ENCODE results near the gene CMIP. TPM values are rescaled to one million over a fixed set of nuclear protein-coding genes. Genes with fewer than 3 reads are reported as not detected.

The CMIP gene
- total RNA-seq, 1 donor from 2014 or later, result 72.7 TPM

- intact Hi-C loops (cut with DNase I), result no loop called here
- DNase-seq (ENCODE audit: low spot score), result no peak
- ATAC-seq, result no peak
These were observed 42.7 kb downstream of the CMIP start for GRCh38 chr16:81487301-81487720.

GRCh38 chr16:81488687-81489411 is 44.2 kb downstream of the CMIP start:
- intact Hi-C loops (cut with DNase I), result no loop called here
- no peak for DNase-seq (ENCODE audit: low spot score)
- ATAC-seq, result no peak

GRCh38 chr16:81489547-81490267 is 45.1 kb downstream of the CMIP start:
- intact Hi-C loops (cut with DNase I), result no loop called here
- DNase-seq (ENCODE audit: low spot score), result no peak
- no peak for ATAC-seq

GRCh38 chr16:81491541-81492188 is 47.1 kb downstream of the CMIP start:
- DNase-seq (ENCODE audit: low spot score) (no peak), ATAC-seq (no peak)
- intact Hi-C loops (cut with DNase I), result no loop called here

GRCh38 chr16:81492311-81492761 is 47.7 kb downstream of the CMIP start:
- intact Hi-C loops (cut with DNase I), result no loop called here
- ATAC-seq (no peak), DNase-seq (ENCODE audit: low spot score) (no peak)

GRCh38 chr16:81492965-81493754 is 48.6 kb downstream of the CMIP start:
- DNase-seq (ENCODE audit: low spot score), result no peak
- no peak for ATAC-seq
- intact Hi-C loops (cut with DNase I), result no loop called here

GRCh38 chr16:81493755-81494433 is 49.3 kb downstream of the CMIP start:
- DNase-seq (ENCODE audit: low spot score), result no peak
- ATAC-seq, result no peak

GRCh38 chr16:81494434-81494806 is 49.8 kb downstream of the CMIP start:
- intact Hi-C loops (cut with DNase I), result no loop called here
- no peak for DNase-seq (ENCODE audit: low spot score)
- ATAC-seq, result no peak

More at GRCh38 chr16:81493755-81494433, 49.3 kb downstream of the CMIP start:
- intact Hi-C loops (cut with DNase I), result no loop called here

GRCh38 chr16:81494888-81495287 is 50.3 kb downstream of the CMIP start:
- intact Hi-C loops (cut with DNase I), result no loop called here
- ATAC-seq (no peak), DNase-seq (ENCODE audit: low spot score) (no peak)

- intact Hi-C loops (cut with DNase I), result no loop called here
These were observed 51.0 kb downstream of the CMIP start for GRCh38 chr16:81495321-81496234.

GRCh38 chr16:81496321-81496720 is 51.7 kb downstream of the CMIP start:
- DNase-seq (ENCODE audit: low spot score) (no peak), ATAC-seq (no peak)
- intact Hi-C loops (cut with DNase I), result no loop called here

More at GRCh38 chr16:81495321-81496234, 51.0 kb downstream of the CMIP start:
- DNase-seq (ENCODE audit: low spot score) (no peak), ATAC-seq (no peak)

- DNase-seq (ENCODE audit: low spot score), result no peak
- intact Hi-C loops (cut with DNase I), result no loop called here
These were observed 52.1 kb downstream of the CMIP start for GRCh38 chr16:81496742-81497141.

GRCh38 chr16:81497690-81498089 is 53.1 kb downstream of the CMIP start:
- ATAC-seq, result peak; percentile 24
- intact Hi-C loops (cut with DNase I), result no loop called here
- no peak for DNase-seq (ENCODE audit: low spot score)

More at GRCh38 chr16:81496742-81497141, 52.1 kb downstream of the CMIP start:
- no peak for ATAC-seq

GRCh38 chr16:81498351-81498750 is 53.7 kb downstream of the CMIP start:
- ATAC-seq (no peak), DNase-seq (ENCODE audit: low spot score) (no peak)
- intact Hi-C loops (cut with DNase I), result no loop called here

- DNase-seq (ENCODE audit: low spot score) (no peak), ATAC-seq (no peak)
- intact Hi-C loops (cut with DNase I), result no loop called here
These were observed 55.2 kb downstream of the CMIP start for GRCh38 chr16:81499576-81500380.

- DNase-seq (ENCODE audit: low spot score) (no peak), ATAC-seq (peak; percentile 56)
- intact Hi-C loops (cut with DNase I), result no loop called here
These were observed 56.4 kb downstream of the CMIP start for GRCh38 chr16:81500833-81501521.
